Stomach smooth muscle (tissue), 2 donors: ENCODE data around the gene LIG4.

Experiments used
- H3K27ac ChIP-seq: one replicate; pipeline ENCODE4 v1.7.0; 2013; ENCODE audit warnings: mild to moderate bottlenecking, low read length, inconsistent platforms
- H3K27me3 ChIP-seq, 2 donors: one replicate each; pipeline ENCODE4 v1.7.0; 2013; ENCODE audit warnings: low read length in 2 of 2; ENCODE audit not compliant: insufficient read depth in 2 of 2, control insufficient read depth in 1 of 2
- H3K36me3 ChIP-seq, 2 donors: one replicate each; pipeline ENCODE4 v1.7.0; 2013; ENCODE audit warnings: low read length in 2 of 2; ENCODE audit not compliant: control insufficient read depth in 2 of 2, insufficient read depth in 2 of 2
- H3K4me1 ChIP-seq: one replicate; pipeline ENCODE4 v1.7.0; 2013; ENCODE audit warnings: low read length; ENCODE audit not compliant: control insufficient read depth, insufficient read depth
- H3K4me3 ChIP-seq, 2 donors: one replicate each; pipeline ENCODE4 v1.7.0; 2013; ENCODE audit warnings: low read length in 2 of 2
- H3K9ac ChIP-seq, 2 donors: one replicate each; pipeline ENCODE4 v1.7.0; 2013; ENCODE audit warnings: low read length in 2 of 2, mild to moderate bottlenecking in 1 of 2
- H3K9me3 ChIP-seq, 2 donors: one replicate each; pipeline ENCODE4 v1.7.0; 2013; ENCODE audit warnings: low read length in 2 of 2; ENCODE audit not compliant: control insufficient read depth in 2 of 2
- donor health status: healthy.
- donor health status: Pancreatic carcinoma.

The LIG4 gene

DNA sequence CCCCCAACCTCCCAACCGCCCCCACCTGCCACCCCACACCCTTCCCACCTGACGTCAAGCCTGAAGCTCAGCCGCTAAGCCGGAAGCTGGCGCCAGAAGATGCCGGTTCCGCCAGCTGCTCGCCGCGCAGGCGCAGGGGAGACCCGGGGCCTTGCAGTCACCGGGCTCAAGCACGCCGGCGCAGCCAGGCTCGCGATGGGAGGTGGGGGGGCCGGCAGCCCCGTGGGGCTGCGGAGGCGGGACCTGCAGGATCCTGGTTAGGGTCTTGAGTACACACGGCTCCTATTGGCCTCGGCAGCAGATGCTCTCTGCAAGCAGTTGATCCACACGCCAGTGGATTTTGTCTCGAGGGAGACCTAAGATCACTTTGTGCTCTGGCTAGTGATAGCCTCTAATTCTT is at the start of gene LIG4:
LIG4 (minus strand) TSS at position 101 of the 400 bp plus-strand sequence. CDS start 4,268 bp downstream, outside the sequence.
- Histone ChIP-seq H3K4me1 (peaks cover 11% of the 10 kb centered on the region), H3K36me3 (peaks cover 0 to 1% of the 10 kb centered on the region in 2 donors), H3K9ac (peak within 1 kb of the TSS; percentile 43 to 70), H3K4me3 (peak within 1 kb of the TSS; percentile 73 to 78), H3K27ac (no peak within 1 kb of the TSS), H3K9me3 (no peaks in the 10 kb centered on the region), H3K27me3 (no peaks in the 10 kb centered on the region)

- no peak overlapping the region for H3K27ac ChIP-seq
- no peak overlapping the region for H3K9ac ChIP-seq
- H3K4me3 ChIP-seq, result no peak overlapping the region
- peaks cover 0 to 5% of the 10 kb centered on the region in 2 donors for H3K36me3 ChIP-seq
- H3K27me3 ChIP-seq, result no peaks in the 10 kb centered on the region
- no peaks in the 10 kb centered on the region for H3K9me3 ChIP-seq
- no peaks in the 10 kb centered on the region for H3K4me1 ChIP-seq
Observed at GRCh38 chr13:108263621-108264355, 48.5 kb upstream of the LIG4 start.

- H3K9ac ChIP-seq, result no peak overlapping the region
- no peaks in the 10 kb centered on the region for H3K27me3 ChIP-seq
- H3K4me3 ChIP-seq, result no peak overlapping the region
- H3K9me3 ChIP-seq, result no peaks in the 10 kb centered on the region
- H3K4me1 ChIP-seq, result no peaks in the 10 kb centered on the region
- H3K36me3 ChIP-seq, result peaks cover 0 to 2% of the 10 kb centered on the region in 2 donors
- H3K27ac ChIP-seq, result no peak overlapping the region
Observed at GRCh38 chr13:108257248-108257647, 41.9 kb upstream of the LIG4 start.

DNA sequence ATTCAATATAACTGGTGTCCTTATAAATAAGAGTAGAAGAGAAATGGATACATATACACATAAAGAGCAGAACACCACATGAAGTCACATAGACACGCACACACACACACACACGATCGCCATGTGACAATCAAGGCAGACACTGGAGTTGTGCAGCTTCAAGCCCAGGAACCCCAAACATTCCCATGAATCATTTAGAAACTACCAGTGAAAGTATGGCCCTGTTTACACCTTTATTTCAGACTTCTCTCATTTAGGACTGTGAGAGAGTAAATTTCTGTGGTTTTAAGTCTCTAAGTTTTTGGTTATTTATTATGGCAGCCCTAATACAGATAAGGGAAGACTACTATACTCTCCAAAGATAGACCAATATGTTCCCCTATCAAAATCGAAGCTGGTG is 33.8 kb upstream of the LIG4 start:
- H3K27ac ChIP-seq, result no peak overlapping the region
- H3K4me1 ChIP-seq, result no peaks in the 10 kb centered on the region
- no peaks in the 10 kb centered on the region for H3K27me3 ChIP-seq
- peaks cover 0 to 3% of the 10 kb centered on the region in 2 donors for H3K9me3 ChIP-seq
- H3K9ac ChIP-seq, result no peak overlapping the region
- H3K36me3 ChIP-seq, result no peaks in the 10 kb centered on the region
- no peak overlapping the region for H3K4me3 ChIP-seq

- no peak overlapping the region for H3K9ac ChIP-seq
- no peaks in the 10 kb centered on the region for H3K27me3 ChIP-seq
- peaks cover 0 to 2% of the 10 kb centered on the region in 2 donors for H3K36me3 ChIP-seq
- no peaks in the 10 kb centered on the region for H3K9me3 ChIP-seq
- no peak overlapping the region for H3K4me3 ChIP-seq
- no peaks in the 10 kb centered on the region for H3K4me1 ChIP-seq
- H3K27ac ChIP-seq, result no peak overlapping the region
Observed at GRCh38 chr13:108230377-108230776, 15.0 kb upstream of the LIG4 start.

GRCh38 chr13:108227651-108228272 is 12.4 kb upstream of the LIG4 start:
- Histone ChIP-seq H3K9ac (no peak overlapping the region), H3K27ac (no peak overlapping the region), H3K27me3 (no peaks in the 10 kb centered on the region), H3K9me3 (no peaks in the 10 kb centered on the region), H3K36me3 (peaks cover 0 to 2% of the 10 kb centered on the region in 2 donors), H3K4me3 (no peak overlapping the region), H3K4me1 (peaks cover 4% of the 10 kb centered on the region)

DNA sequence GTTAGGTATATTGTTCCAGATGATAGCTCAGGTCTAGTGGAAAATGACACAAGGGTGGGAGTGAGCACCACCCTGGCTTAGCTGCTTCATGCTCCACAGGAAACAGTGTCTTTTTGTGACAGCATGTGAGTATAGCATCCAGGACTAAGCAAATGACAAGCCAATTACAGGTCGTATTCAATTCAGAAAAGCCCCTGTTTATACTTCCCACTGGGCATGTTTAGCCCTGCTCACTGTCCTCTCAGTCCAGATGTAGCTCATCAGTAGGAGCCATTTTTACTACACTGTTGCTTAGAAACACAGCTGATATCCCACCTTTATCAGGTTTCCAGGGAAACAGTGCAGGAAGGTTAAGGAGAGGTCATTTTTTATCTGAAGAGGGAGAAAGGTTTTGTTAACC is 10.8 kb upstream of the LIG4 start:
- Histone ChIP-seq H3K9me3 (no peaks in the 10 kb centered on the region), H3K9ac (no peak overlapping the region), H3K4me1 (peaks cover 4% of the 10 kb centered on the region), H3K27me3 (no peaks in the 10 kb centered on the region), H3K36me3 (peaks cover 0 to 2% of the 10 kb centered on the region in 2 donors), H3K27ac (no peak overlapping the region), H3K4me3 (no peak overlapping the region)

DNA sequence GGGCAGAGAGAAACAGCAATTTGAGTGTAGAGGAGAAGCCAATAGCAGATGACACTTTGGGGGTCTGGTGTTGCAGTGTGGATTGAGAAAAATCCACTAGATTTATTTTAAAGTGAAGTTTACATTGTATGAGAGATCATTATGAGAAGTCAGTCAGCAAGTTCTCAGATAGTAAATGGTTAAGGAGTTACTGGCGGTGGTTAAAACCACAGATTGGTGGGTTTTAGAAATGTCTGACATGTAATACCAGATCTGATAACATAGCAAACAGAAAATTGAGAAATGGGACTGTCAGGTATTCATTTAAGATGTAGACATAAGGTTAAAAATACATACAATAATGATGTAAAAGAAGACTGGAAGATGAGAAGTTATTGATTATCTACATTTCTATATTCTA is 10.1 kb upstream of the LIG4 start:
- Histone ChIP-seq H3K27me3 (no peaks in the 10 kb centered on the region), H3K9ac (no peak overlapping the region), H3K4me1 (peaks cover 4% of the 10 kb centered on the region), H3K27ac (no peak overlapping the region), H3K36me3 (peaks cover 0 to 2% of the 10 kb centered on the region in 2 donors), H3K4me3 (no peak overlapping the region), H3K9me3 (no peaks in the 10 kb centered on the region)

DNA sequence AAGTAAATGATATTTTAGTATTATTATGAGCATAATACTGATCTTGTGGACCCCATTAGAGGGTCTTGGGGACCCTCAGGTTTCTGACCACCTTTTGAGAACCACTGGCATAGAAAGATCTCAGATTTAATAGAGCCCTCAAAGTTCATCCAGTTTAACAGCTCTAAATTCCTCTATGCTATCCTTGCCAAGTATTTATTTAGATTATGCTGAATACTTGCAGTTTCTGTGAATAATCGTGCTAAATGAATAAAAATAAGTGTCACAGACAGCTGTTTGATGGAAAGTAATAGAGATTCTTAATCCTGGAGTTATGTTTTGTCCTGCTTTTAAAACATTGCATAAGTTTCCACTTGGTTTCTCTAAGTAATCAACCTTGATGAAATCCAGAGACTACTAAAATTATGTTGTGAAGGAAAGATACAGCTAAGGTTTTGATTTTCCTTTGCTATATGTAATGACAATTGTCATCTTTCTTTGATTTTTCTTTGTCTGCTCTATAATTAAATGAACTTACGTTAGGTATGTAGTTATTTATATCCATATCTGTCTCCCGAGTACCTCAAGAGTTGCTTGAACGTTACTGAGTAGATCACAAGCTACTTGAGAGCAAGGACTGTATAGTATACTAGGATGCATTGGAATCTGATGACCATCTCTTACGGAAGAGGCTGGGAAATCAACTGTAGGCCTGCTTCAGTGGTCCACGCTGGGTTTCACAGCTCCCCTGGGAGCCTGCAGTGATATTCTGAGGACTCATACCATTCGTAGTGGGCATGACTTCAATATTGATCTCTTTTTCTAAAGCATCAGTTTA is 8.6 kb upstream of the LIG4 start:
- Histone ChIP-seq H3K9ac (no peak overlapping the region), H3K4me1 (peaks cover 6% of the 10 kb centered on the region), H3K27ac (no peak overlapping the region)

DNA sequence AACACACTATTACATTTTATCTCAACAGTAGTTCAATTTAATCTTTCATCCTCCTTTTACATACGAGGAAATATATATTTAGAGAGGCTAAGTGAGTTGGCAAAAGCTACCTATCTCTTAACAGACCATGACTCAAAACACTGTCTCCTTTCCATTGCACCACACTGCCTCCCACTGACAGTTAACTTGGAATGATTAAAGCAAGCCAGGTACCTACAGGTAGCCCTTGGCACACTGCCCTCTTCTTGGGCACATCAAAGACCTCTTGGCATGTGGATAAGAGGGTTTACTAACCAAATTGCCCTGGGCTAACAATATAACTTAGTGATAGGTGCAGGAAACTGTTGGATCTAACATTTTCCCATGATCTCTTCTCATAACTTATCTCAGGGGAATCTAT is 4.7 kb upstream of the LIG4 start:
- Histone ChIP-seq H3K27ac (no peak overlapping the region), H3K27me3 (no peaks in the 10 kb centered on the region), H3K4me3 (no peak overlapping the region), H3K36me3 (no peaks in the 10 kb centered on the region), H3K9me3 (no peaks in the 10 kb centered on the region), H3K9ac (no peak overlapping the region), H3K4me1 (peaks cover 11% of the 10 kb centered on the region)

More for the DNA sequence above, 8.6 kb upstream of the LIG4 start:
- Histone ChIP-seq H3K27me3 (no peaks in the 10 kb centered on the region), H3K4me3 (no peak overlapping the region), H3K9me3 (no peaks in the 10 kb centered on the region), H3K36me3 (peaks cover 0 to 2% of the 10 kb centered on the region in 2 donors)
